Activated CD4-positive, alpha-beta T cell treated with anti-CD3 and anti-CD28 coated beads for 36 hours (primary cell): ENCODE measurements around the gene DAZ2. TPM values are rescaled to one million over a fixed set of nuclear protein-coding genes. Genes with fewer than 3 reads are reported as not detected.
"Not testable (repeated sequence)": the region's sequence is repeated elsewhere in the genome, so short reads cannot be mapped to it uniquely, and the experiment has no call there.

Experiments used
- ATAC-seq: fragments of 200-7000 bp; cut with Tn5 transposase; one replicate; pipeline ENCODE4 v1.10.0; 2021; ENCODE audit warnings: mild to moderate bottlenecking, moderate library complexity
- CTCF ChIA-PET: fragments of 350-600 bp; sonication (Branson Sonifier 250); formaldehyde crosslinking; loops from one replicate; lab custom pipeline; 2021; ENCODE audit warnings: antibody characterized with exemption; lab: Charles Lee
- POLR2A ChIA-PET: fragments of 350-600 bp; sonication (Branson Sonifier 250); formaldehyde crosslinking; loops from one replicate; lab custom pipeline; 2021; ENCODE audit warnings: antibody characterized with exemption, inconsistent platforms; lab: Charles Lee
- DNase-seq: peaks from one replicate; pipeline ENCODE4 v3.0.0-alpha.2; 2020
- H3K27ac Mint-ChIP-seq: one replicate; pipeline ENCODE4 v1.8.0; 2021; ENCODE audit warnings: mixed read lengths
- H3K27me3 Mint-ChIP-seq: one replicate; pipeline ENCODE4 v1.8.0; 2021; ENCODE audit warnings: mixed read lengths
- H3K36me3 Mint-ChIP-seq: one replicate; pipeline ENCODE4 v1.8.0; 2021; ENCODE audit warnings: low read depth, mixed read lengths
- H3K4me1 Mint-ChIP-seq: one replicate; pipeline ENCODE4 v1.8.0; 2021; ENCODE audit warnings: mixed read lengths
- H3K4me3 Mint-ChIP-seq: one replicate; pipeline ENCODE4 v1.8.0; 2021; ENCODE audit warnings: mild to moderate bottlenecking, moderate library complexity, mixed read lengths
- H3K9me3 Mint-ChIP-seq: one replicate; pipeline ENCODE4 v1.8.0; 2021; ENCODE audit warnings: low read depth, mixed read lengths
- intact Hi-C, 2 experiments: fragments of 100-400 bp; cut with DNase I in 1 of 2; cut with micrococcal nuclease in 1 of 2; formaldehyde crosslinking; loops; one replicate each; pipeline versions ENCODE4 v1.14.2 to v1.15.1; 2022 to 2024; cut with DNase I, micrococcal nuclease
- total RNA-seq, 2 experiments: library from RNA; stranded (reverse); gene quantifications; one replicate each; pipeline ENCODE4 v1.2.3, GENCODE V29; 2021

The DAZ2 gene
- total RNA-seq = not detected

- H3K36me3 Mint-ChIP-seq, H3K4me1 Mint-ChIP-seq, H3K27me3 Mint-ChIP-seq, H3K4me3 Mint-ChIP-seq, POLR2A ChIA-PET, ATAC-seq, CTCF ChIA-PET, DNase-seq, H3K27ac Mint-ChIP-seq, H3K9me3 Mint-ChIP-seq, intact Hi-C loops: not testable (repeated sequence)
Measured at GRCh38 chrY:23219233-23219632, at the start of gene DAZ2. TSS of gene DAZ2 (plus strand) at chrY:23219533. CDS start at chrY:23219741, 208 bp downstream.

DNA sequence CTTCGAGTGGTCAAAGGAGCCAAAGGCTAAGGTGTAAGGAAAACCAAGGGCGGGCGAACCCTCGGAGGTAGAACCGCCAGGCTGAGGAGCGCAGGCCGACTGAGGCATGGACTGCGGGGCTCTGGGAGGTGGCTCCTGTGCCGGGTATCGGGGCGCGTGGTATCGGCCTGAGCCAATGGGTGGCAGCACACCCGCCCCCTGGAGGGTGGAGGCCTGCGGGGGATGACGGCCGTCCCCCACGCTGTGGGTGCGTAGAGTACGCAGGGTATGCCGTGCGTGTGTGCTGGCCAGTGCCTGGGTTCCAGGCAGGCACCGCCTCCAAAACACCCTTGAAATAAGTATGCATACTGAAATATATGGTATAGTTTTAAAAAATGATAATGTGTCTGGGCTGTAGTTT, 20.4 kb upstream of the DAZ2 start, which contains the start of gene DAZ1:
Gene DAZ1, minus strand, starts transcription at position 101 of the 400 bp plus-strand sequence. CDS start 208 bp downstream, outside the sequence.
- H3K9me3 Mint-ChIP-seq, H3K27ac Mint-ChIP-seq, CTCF ChIA-PET, H3K36me3 Mint-ChIP-seq, intact Hi-C loops, DNase-seq, H3K27me3 Mint-ChIP-seq, H3K4me3 Mint-ChIP-seq, H3K4me1 Mint-ChIP-seq, ATAC-seq, POLR2A ChIA-PET: not testable (repeated sequence)

GRCh38 chrY:23207455-23207854, 11.9 kb upstream of the DAZ2 start:
- CTCF ChIA-PET, H3K27ac Mint-ChIP-seq, ATAC-seq, H3K27me3 Mint-ChIP-seq, H3K9me3 Mint-ChIP-seq, DNase-seq, H3K4me3 Mint-ChIP-seq, H3K36me3 Mint-ChIP-seq, intact Hi-C loops, H3K4me1 Mint-ChIP-seq, POLR2A ChIA-PET: not testable (repeated sequence)

- H3K27ac Mint-ChIP-seq, DNase-seq, intact Hi-C loops, CTCF ChIA-PET, ATAC-seq, POLR2A ChIA-PET, H3K9me3 Mint-ChIP-seq, H3K36me3 Mint-ChIP-seq, H3K4me3 Mint-ChIP-seq, H3K27me3 Mint-ChIP-seq, H3K4me1 Mint-ChIP-seq: not testable (repeated sequence)
Measured at GRCh38 chrY:23209802-23210495, 9.4 kb upstream of the DAZ2 start.

- H3K4me3 Mint-ChIP-seq, POLR2A ChIA-PET, H3K36me3 Mint-ChIP-seq, H3K27me3 Mint-ChIP-seq, CTCF ChIA-PET, H3K9me3 Mint-ChIP-seq, intact Hi-C loops, H3K4me1 Mint-ChIP-seq, DNase-seq, H3K27ac Mint-ChIP-seq, ATAC-seq: not testable (repeated sequence)
Measured at GRCh38 chrY:23210681-23211080, 8.7 kb upstream of the DAZ2 start.

Other genes with a start within 250 kb of the DAZ2 start
- gene BPY2, start 235.3 kb upstream of the DAZ2 start, total RNA-seq = not detected
- not detected for gene DAZ1, start 20.5 kb upstream of the DAZ2 start, total RNA-seq